Measurements from ENCODE around the gene GGN.

- TF ChIP-seq ZNF274 (IDR thresholded peaks at IDR 0.05; ENCODE audit: low read depth, low read length): no peak
- no peak for TF ChIP-seq SUZ12 (IDR thresholded peaks at IDR 0.05; ENCODE audit: extremely low read depth, insufficient read depth, insufficient read length)
These were observed 25.6 kb upstream of the GGN start for GRCh38 chr19:38413416-38413815.
